Bronchial epithelial cell (primary cell): Measurements from ENCODE around the gene ABCC1. TPM values are rescaled to one million over a fixed set of nuclear protein-coding genes. Genes with fewer than 3 reads are reported as not detected.

ENCODE experiments used
- DNase-seq: peaks from one replicate; pipeline ENCODE4 v3.0.0-alpha.2; 2010; ENCODE audit warnings: low read depth
- FAIRE-seq: peaks from 2 replicates; lab custom pipeline; 2011; peaks lifted over from hg19 to GRCh38; lab: Jason Lieb, UNC
- H3K27me3 ChIP-seq: 2 replicates; pipeline ENCODE4 v1.5.1; 2011; ENCODE audit warnings: low read length; ENCODE audit not compliant: control insufficient read depth, insufficient read depth
- H3K36me3 ChIP-seq: 2 replicates; pipeline ENCODE4 v1.5.1; 2011; ENCODE audit warnings: low read length; ENCODE audit not compliant: control insufficient read depth, insufficient read depth
- H3K4me3 ChIP-seq: 2 replicates; pipeline ENCODE4 v1.5.1; 2011; ENCODE audit warnings: mild to moderate bottlenecking, low read depth, low read length, control low read depth
- total RNA-seq: library from RNA; depleted of rRNA; stranded (reverse); fragments of >200 nt; gene quantifications from 2 replicates; pipeline ENCODE4 v1.2.1, GENCODE V29; 2014
- TF ChIP-seq, protein P1 (sequence below): IDR thresholded peaks from 2 replicates; pipeline ENCODE4 v1.5.1; 2011; ENCODE audit warnings: mild to moderate bottlenecking, moderate library complexity, low read length, control low read depth, inconsistent platforms; ENCODE audit not compliant: insufficient read depth, severe bottlenecking

Gene ABCC1
- total RNA-seq, 1 donor from 2014 or later, result 31.3 TPM

DNA sequence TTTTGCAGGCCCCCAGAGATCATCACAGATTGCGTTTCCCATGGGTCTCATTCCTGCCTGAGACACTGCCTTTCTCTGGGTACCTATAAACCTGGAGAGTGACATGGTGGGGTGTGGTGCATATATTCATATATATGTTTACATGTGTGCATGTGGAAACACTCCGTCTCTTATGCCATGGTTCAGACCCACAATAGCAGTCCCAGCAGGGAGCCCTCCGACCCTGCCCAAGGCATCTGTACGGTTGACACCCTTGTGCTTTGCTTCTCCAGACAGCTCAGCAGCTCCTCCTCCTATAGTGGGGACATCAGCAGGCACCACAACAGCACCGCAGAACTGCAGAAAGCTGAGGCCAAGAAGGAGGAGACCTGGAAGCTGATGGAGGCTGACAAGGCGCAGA, 157.1 kb downstream of the ABCC1 start:
- DNase-seq (no peak), FAIRE-seq (no peak)
- H3K36me3 ChIP-seq, result peaks cover 26% of the 10 kb centered on the region
- TF ChIP-seq, protein P1, sequence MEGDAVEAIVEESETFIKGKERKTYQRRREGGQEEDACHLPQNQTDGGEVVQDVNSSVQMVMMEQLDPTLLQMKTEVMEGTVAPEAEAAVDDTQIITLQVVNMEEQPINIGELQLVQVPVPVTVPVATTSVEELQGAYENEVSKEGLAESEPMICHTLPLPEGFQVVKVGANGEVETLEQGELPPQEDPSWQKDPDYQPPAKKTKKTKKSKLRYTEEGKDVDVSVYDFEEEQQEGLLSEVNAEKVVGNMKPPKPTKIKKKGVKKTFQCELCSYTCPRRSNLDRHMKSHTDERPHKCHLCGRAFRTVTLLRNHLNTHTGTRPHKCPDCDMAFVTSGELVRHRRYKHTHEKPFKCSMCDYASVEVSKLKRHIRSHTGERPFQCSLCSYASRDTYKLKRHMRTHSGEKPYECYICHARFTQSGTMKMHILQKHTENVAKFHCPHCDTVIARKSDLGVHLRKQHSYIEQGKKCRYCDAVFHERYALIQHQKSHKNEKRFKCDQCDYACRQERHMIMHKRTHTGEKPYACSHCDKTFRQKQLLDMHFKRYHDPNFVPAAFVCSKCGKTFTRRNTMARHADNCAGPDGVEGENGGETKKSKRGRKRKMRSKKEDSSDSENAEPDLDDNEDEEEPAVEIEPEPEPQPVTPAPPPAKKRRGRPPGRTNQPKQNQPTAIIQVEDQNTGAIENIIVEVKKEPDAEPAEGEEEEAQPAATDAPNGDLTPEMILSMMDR, result no peak
- no peaks in the 10 kb centered on the region for H3K27me3 ChIP-seq
- H3K4me3 ChIP-seq, result no peak overlapping the region

DNA sequence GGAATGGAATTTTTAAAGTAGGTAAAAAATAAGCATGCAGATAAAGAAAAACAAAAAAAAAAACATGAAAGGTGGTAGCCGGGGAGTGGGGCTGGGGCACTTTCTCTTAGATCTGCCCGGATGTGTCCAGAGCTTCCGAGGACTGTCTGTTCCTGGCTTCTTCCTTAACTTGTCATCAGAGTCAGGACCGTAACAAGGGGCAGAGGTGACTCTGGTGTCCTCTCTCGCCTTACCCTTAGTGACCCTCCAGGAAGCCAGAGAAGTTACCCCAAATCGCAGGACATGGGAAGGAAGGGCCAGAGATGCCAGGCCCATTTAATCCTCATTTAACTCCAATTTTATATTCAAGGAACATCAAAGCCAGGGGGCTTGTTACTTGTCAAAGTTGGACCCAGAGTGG, 158.4 kb downstream of the ABCC1 start:
- TF ChIP-seq, protein P1, result no peak
- H3K36me3 ChIP-seq, result peaks cover 28% of the 10 kb centered on the region
- no peaks in the 10 kb centered on the region for H3K27me3 ChIP-seq
- no peak overlapping the region for H3K4me3 ChIP-seq
- FAIRE-seq (no peak), DNase-seq (no peak)

DNA sequence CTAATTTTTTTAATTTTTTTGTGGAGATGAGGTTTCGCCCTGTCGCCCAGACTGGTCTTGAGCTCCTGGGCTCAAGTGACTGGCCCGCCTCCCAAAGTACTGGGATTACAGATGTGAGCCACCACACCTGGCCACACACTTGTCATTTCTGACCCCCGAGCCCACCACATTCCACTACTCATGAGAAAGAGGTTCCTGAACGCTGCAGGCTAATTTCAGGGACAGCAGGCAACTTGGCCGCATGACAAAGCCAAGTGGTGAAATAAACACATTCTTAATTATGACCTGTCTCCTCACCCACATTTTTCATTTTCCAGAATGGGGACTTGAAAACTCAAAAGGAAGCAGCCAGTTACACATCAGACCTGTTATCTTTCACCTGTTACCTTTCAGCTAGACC, 159.3 kb downstream of the ABCC1 start:
- Histone ChIP-seq H3K27me3 (no peaks in the 10 kb centered on the region), H3K36me3 (peaks cover 26% of the 10 kb centered on the region), H3K4me3 (no peak overlapping the region)
- TF ChIP-seq, protein P1, result no peak
- no peak for DNase-seq
- no peak for FAIRE-seq

DNA sequence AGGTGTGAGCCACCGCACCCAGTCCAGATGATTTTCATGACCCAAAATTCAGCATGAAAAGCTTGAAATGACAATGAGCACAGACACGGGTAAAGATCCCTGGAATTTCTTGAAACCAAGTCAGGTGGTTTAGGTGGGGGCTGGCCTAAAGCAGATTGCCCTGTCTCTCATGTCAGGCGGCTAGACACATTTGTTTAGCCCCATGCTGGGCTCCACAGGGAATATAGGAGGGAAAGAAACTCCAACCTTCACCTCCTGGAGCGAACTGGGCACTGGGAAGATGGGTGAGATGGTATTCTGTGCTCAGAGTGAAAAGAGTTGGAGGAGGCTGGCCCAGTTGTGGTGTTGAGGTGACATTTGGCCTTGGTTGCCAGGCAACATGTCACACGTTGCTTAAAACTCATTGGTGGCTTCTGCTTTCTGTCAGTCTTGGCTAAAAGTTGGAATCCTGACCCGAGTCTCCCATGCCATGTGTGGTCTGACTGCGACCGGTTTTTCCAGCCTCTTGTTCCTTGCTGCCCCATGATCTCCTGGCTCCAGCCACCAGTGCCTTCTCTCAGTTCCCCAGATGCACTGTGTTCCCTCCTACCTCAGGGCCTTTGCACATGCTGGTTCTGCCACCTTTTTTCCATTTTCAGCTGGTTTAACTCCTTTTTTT, 160.2 kb downstream of the ABCC1 start:
- Histone ChIP-seq H3K4me3 (no peak overlapping the region), H3K36me3 (peaks cover 29% of the 10 kb centered on the region), H3K27me3 (no peaks in the 10 kb centered on the region)
- no peak for FAIRE-seq
- TF ChIP-seq, protein P1, result no peak
- no peak for DNase-seq

DNA sequence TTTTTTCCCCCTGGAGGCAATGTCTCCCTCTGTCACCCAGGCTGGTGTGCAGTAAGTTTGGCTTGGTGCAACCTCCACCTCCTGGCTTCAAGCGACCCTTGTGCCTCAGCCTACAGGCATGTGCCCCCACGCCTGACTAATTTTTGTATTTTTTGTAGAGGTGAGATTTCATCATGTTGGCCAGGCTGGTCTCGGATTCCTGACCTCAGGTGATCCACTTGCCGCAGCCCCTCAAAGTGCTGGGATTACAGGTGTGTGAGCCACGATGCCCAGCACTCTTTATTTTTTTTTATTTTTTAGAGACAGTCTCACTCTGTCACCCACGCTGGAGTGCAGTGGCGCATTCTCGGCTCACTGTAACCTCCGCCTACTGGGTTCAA, 160.7 kb downstream of the ABCC1 start:
- TF ChIP-seq, protein P1, result no peak
- FAIRE-seq (no peak), DNase-seq (no peak)
- Histone ChIP-seq H3K4me3 (no peak overlapping the region), H3K27me3 (no peaks in the 10 kb centered on the region), H3K36me3 (peaks cover 31% of the 10 kb centered on the region)

DNA sequence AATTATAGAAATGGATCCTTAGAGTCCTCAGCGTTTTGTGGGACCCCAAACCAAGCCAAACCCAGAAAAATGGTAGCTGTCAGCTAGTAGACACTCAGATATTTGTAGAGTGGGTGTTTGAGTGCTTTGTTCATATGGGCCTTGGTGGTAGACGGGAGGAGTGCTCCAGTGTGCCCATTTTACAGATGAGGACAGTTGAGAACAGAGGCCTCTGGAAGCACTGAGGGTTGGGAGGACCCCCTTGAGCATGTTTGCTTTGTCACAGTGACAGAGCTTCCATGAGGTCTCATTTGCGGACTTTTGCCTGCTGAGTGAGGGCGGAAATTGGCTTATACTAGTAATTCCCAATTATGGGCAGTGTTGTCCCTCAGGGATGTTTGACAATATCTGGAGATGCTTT, 162.2 kb downstream of the ABCC1 start:
- Histone ChIP-seq H3K4me3 (no peak overlapping the region), H3K27me3 (no peaks in the 10 kb centered on the region), H3K36me3 (peaks cover 27% of the 10 kb centered on the region)
- TF ChIP-seq, protein P1, result no peak
- DNase-seq, result no peak
- no peak for FAIRE-seq
